Measurements from ENCODE around the gene BCHE. TPM values are rescaled to one million over a fixed set of nuclear protein-coding genes. Genes with fewer than 3 reads are reported as not detected.

The BCHE gene
- total RNA-seq, 1 experiment from 2014 or later: 1.7 TPM

DNA sequence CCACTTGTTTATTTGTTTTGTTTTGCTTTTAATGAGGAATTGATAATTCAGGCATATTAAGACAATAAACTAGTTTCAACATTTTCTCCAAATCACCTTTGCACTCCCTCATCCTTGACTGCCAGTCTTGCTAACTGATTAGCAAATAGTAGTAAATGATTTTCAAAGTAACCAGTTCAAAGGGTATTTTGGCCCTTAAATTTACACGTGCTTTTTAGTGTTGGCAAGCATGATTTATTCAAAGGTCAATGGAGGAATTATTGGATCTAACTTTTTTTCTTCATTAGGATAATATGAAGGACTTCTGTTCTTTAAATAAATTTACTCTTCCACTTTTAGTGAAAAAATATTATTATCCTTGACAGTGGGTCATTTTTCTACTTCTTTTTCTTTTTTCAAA, 53.8 kb downstream of the BCHE start:
- no peak overlapping the region for H3K27ac Mint-ChIP-seq
- no peak overlapping the region for H3K4me3 Mint-ChIP-seq
- H3K4me1 Mint-ChIP-seq: no peaks in the 10 kb centered on the region
- ChIA-PET POLR2A (no interaction called here), CTCF (no interaction called here)
- DNase-seq (ENCODE audit: low spot score) (no peak), ATAC-seq (no peak)
- no peaks in the 10 kb centered on the region for H3K36me3 Mint-ChIP-seq
- H3K9me3 Mint-ChIP-seq: peaks cover 7% of the 10 kb centered on the region; the same call in 1 of the 2 replicates
- TF ChIP-seq, protein P1, sequence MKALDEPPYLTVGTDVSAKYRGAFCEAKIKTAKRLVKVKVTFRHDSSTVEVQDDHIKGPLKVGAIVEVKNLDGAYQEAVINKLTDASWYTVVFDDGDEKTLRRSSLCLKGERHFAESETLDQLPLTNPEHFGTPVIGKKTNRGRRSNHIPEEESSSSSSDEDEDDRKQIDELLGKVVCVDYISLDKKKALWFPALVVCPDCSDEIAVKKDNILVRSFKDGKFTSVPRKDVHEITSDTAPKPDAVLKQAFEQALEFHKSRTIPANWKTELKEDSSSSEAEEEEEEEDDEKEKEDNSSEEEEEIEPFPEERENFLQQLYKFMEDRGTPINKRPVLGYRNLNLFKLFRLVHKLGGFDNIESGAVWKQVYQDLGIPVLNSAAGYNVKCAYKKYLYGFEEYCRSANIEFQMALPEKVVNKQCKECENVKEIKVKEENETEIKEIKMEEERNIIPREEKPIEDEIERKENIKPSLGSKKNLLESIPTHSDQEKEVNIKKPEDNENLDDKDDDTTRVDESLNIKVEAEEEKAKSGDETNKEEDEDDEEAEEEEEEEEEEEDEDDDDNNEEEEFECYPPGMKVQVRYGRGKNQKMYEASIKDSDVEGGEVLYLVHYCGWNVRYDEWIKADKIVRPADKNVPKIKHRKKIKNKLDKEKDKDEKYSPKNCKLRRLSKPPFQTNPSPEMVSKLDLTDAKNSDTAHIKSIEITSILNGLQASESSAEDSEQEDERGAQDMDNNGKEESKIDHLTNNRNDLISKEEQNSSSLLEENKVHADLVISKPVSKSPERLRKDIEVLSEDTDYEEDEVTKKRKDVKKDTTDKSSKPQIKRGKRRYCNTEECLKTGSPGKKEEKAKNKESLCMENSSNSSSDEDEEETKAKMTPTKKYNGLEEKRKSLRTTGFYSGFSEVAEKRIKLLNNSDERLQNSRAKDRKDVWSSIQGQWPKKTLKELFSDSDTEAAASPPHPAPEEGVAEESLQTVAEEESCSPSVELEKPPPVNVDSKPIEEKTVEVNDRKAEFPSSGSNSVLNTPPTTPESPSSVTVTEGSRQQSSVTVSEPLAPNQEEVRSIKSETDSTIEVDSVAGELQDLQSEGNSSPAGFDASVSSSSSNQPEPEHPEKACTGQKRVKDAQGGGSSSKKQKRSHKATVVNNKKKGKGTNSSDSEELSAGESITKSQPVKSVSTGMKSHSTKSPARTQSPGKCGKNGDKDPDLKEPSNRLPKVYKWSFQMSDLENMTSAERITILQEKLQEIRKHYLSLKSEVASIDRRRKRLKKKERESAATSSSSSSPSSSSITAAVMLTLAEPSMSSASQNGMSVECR (CRISPR knock-in tag; IDR thresholded peaks at IDR 0.05; ENCODE audit: borderline replicate concordance): no peak
- TF ChIP-seq USF2 (CRISPR knock-in tag; IDR thresholded peaks at IDR 0.05) (no peak), NFATC4 (CRISPR knock-in tag; IDR thresholded peaks at IDR 0.05) (no peak), CREM (CRISPR knock-in tag; IDR thresholded peaks at IDR 0.05) (no peak), ZNF423 (CRISPR knock-in tag; IDR thresholded peaks at IDR 0.05) (no peak), SMAD3 (CRISPR knock-in tag; IDR thresholded peaks at IDR 0.05; ENCODE audit: borderline replicate concordance) (no peak), OVOL2 (CRISPR knock-in tag; IDR thresholded peaks at IDR 0.05; ENCODE audit: borderline replicate concordance) (no peak), ZNF121 (CRISPR knock-in tag; IDR thresholded peaks at IDR 0.05) (no peak)
- TF ChIP-seq, protein P2, sequence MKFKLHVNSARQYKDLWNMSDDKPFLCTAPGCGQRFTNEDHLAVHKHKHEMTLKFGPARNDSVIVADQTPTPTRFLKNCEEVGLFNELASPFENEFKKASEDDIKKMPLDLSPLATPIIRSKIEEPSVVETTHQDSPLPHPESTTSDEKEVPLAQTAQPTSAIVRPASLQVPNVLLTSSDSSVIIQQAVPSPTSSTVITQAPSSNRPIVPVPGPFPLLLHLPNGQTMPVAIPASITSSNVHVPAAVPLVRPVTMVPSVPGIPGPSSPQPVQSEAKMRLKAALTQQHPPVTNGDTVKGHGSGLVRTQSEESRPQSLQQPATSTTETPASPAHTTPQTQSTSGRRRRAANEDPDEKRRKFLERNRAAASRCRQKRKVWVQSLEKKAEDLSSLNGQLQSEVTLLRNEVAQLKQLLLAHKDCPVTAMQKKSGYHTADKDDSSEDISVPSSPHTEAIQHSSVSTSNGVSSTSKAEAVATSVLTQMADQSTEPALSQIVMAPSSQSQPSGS (CRISPR knock-in tag; IDR thresholded peaks at IDR 0.05; ENCODE audit: borderline replicate concordance, low read depth): no peak
- H3K27me3 Mint-ChIP-seq (ENCODE audit: low read depth): no peaks in the 10 kb centered on the region

DNA sequence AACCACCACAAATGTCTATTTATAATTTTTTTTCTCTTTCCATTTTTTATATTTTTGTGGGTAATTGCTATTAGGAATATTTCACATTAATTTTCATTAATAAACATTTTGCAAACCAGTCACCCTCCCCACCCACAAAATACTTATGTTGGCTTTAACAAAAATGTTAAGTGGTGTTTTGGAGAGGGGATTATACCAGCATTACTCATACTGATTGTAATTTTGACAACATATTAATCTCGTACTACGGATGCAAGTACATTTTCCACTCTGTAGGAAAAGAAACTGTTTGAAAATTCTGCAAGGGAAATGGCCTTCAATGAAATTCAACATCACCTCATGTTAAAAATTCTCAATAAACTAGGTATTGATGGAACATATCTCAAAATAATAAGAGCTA, 58.3 kb downstream of the BCHE start:
- peaks cover 7% of the 10 kb centered on the region; the same call in 1 of the 2 replicates for H3K9me3 Mint-ChIP-seq
- no peaks in the 10 kb centered on the region for H3K27me3 Mint-ChIP-seq (ENCODE audit: low read depth)
- CTCF ChIA-PET: no interaction called here
- ATAC-seq (no peak), DNase-seq (ENCODE audit: low spot score) (no peak)
- TF ChIP-seq ZNF263 (CRISPR knock-in tag; IDR thresholded peaks at IDR 0.05; ENCODE audit: low read depth) (no peak), FOXJ3 (CRISPR knock-in tag; IDR thresholded peaks at IDR 0.05; ENCODE audit: borderline replicate concordance) (no peak), CBFB (CRISPR knock-in tag; IDR thresholded peaks at IDR 0.05; ENCODE audit: low read depth) (no peak), CTCF (IDR thresholded peaks at IDR 0.05) (no peak)
- H3K36me3 Mint-ChIP-seq: no peaks in the 10 kb centered on the region
- no peaks in the 10 kb centered on the region for H3K4me1 Mint-ChIP-seq
- POLR2A ChIA-PET: no interaction called here
- H3K27ac Mint-ChIP-seq: no peak overlapping the region
- H3K4me3 Mint-ChIP-seq: no peak overlapping the region

GRCh38 chr3:165778456-165778855, 58.8 kb downstream of the BCHE start:
- Mint-ChIP-seq H3K9me3 (peaks cover 7% of the 10 kb centered on the region; the same call in 1 of the 2 replicates), H3K27ac (no peak overlapping the region), H3K4me1 (no peaks in the 10 kb centered on the region), H3K36me3 (no peaks in the 10 kb centered on the region), H3K4me3 (no peak overlapping the region), H3K27me3 (ENCODE audit: low read depth) (no peaks in the 10 kb centered on the region)
- ChIA-PET POLR2A (no interaction called here), CTCF (no interaction called here)
- DNase-seq (ENCODE audit: low spot score) (no peak), ATAC-seq (no peak)
- TF ChIP-seq ZNF416 (CRISPR knock-in tag; IDR thresholded peaks at IDR 0.05): no peak
- no peak for TF ChIP-seq FOXJ3 (CRISPR knock-in tag; IDR thresholded peaks at IDR 0.05; ENCODE audit: borderline replicate concordance)
- no peak for TF ChIP-seq ELF4 (CRISPR knock-in tag; IDR thresholded peaks at IDR 0.05; ENCODE audit: low read depth)
